ENCODE data around the gene RPL27A. TPM values are rescaled to one million over a fixed set of nuclear protein-coding genes. Genes with fewer than 3 reads are reported as not detected.

The RPL27A gene
- total RNA-seq, 1 experiment from 2014 or later = 1,055 TPM

DNA sequence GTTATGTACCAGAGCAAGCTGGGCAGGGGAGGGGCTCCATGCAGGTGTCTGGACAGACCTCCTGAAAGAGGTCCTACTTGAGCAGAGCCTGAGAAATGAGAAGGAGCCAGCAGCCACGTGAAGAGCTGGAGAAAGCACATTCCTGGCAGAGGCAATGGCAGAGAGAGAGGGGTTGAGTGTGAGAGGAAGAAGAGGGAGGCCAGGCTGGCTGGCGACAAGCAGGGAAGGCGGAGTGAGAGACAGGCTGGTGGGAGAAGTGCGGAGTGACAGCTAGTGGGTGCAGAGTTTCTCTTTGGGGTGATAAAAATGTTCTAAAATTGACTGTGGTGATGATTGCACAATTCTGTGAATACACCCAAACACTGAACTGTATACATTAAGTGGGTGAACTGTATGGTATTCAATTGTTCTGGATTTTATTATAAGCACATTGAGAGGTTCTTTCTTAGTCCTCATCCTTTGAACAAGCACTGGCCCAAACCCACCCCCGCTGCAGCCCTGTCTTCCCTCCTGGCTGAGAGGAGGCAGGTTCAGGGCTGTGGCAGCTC lies 29.4 kb downstream of the RPL27A start:
- Histone ChIP-seq H3K4me3 (replicated peaks in 1 of 2; ENCODE audit: low read depth in 1 of 2, low read length in 2 of 2) (no peak overlapping the region), H3K9me3 (ENCODE audit: control insufficient read depth in 1 of 2, insufficient read depth in 1 of 2, low read depth in 1 of 2, low read length in 2 of 2) (no peaks in the 10 kb centered on the region), H3K4me2 (ENCODE audit: low read length) (no peak overlapping the region), H2AFZ (ENCODE audit: low read depth, low read length, poor library complexity, severe bottlenecking) (no peak overlapping the region), H3K9ac (ENCODE audit: low read length) (no peak overlapping the region), H3K4me1 (ENCODE audit: control insufficient read depth in 1 of 2, insufficient read depth in 2 of 2, low read length in 2 of 2) (peaks cover 1 to 8% of the 10 kb centered on the region in 2 experiments), H3K79me2 (ENCODE audit: insufficient read depth, low read length) (no peaks in the 10 kb centered on the region), H3K36me3 (ENCODE audit: control insufficient read depth in 1 of 2, insufficient read depth in 2 of 2, low read length in 2 of 2) (no peaks in the 10 kb centered on the region), H3K27me3 (ENCODE audit: insufficient read depth, low read length) (no peaks in the 10 kb centered on the region), H4K20me1 (ENCODE audit: insufficient read depth) (no peaks in the 10 kb centered on the region), H3K9me2 (ENCODE audit: insufficient read depth) (no peaks in the 10 kb centered on the region), H3K27ac (ENCODE audit: low read depth, low read length) (no peak overlapping the region)
- DNase-seq (ENCODE audit: low read depth, low spot score) (no peak), ATAC-seq (no peak)
- no TSS peak for BruUV-seq (replicated peaks)
- POLR2A ChIA-PET = no interaction called here
- RAD21 ChIA-PET (ENCODE audit: low non-redundant PET in 1 of 2, low total read pairs in 2 of 2, uncharacterized antibody in 2 of 2, unreplicated experiment in 2 of 2) = no interaction called here
- TF ChIP-seq POLR2A (IDR thresholded peaks at IDR 0.05; ENCODE audit: borderline replicate concordance, extremely low read depth, insufficient read depth, insufficient read length) (no peak), TCF7L2 (IDR thresholded peaks at IDR 0.05; ENCODE audit: borderline replicate concordance, extremely low read depth, insufficient read depth, insufficient read length) (no peak), ELF1 (IDR thresholded peaks at IDR 0.05; ENCODE audit: borderline replicate concordance, low read depth) (no peak), ZFX (IDR thresholded peaks at IDR 0.05) (no peak), JUND (IDR thresholded peaks at IDR 0.05) (no peak), ZNF274 (IDR thresholded peaks at IDR 0.05; ENCODE audit: low read depth, low read length) (no peak), POLR2AphosphoS5 (IDR thresholded peaks at IDR 0.05; ENCODE audit: low read depth, low read length) (no peak), YY1 (IDR thresholded peaks at IDR 0.05; ENCODE audit: extremely low read depth, insufficient replicate concordance, low read depth, low read length) (no peak), EGR1 (IDR thresholded peaks at IDR 0.05; ENCODE audit: low read depth) (no peak), SP1 (IDR thresholded peaks at IDR 0.05; ENCODE audit: low read depth) (no peak), FOSL1 (IDR thresholded peaks at IDR 0.05; ENCODE audit: low read depth) (no peak), CEBPB (IDR thresholded peaks at IDR 0.05; ENCODE audit: low read depth) (no peak)
- TF ChIP-seq, protein P1, sequence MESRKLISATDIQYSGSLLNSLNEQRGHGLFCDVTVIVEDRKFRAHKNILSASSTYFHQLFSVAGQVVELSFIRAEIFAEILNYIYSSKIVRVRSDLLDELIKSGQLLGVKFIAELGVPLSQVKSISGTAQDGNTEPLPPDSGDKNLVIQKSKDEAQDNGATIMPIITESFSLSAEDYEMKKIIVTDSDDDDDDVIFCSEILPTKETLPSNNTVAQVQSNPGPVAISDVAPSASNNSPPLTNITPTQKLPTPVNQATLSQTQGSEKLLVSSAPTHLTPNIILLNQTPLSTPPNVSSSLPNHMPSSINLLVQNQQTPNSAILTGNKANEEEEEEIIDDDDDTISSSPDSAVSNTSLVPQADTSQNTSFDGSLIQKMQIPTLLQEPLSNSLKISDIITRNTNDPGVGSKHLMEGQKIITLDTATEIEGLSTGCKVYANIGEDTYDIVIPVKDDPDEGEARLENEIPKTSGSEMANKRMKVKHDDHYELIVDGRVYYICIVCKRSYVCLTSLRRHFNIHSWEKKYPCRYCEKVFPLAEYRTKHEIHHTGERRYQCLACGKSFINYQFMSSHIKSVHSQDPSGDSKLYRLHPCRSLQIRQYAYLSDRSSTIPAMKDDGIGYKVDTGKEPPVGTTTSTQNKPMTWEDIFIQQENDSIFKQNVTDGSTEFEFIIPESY (IDR thresholded peaks at IDR 0.05; ENCODE audit: extremely low read depth, insufficient replicate concordance, low read length) = no peak
- TF ChIP-seq, protein P2, sequence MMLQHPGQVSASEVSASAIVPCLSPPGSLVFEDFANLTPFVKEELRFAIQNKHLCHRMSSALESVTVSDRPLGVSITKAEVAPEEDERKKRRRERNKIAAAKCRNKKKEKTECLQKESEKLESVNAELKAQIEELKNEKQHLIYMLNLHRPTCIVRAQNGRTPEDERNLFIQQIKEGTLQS (IDR thresholded peaks at IDR 0.05) = no peak
- TF ChIP-seq, protein P3, sequence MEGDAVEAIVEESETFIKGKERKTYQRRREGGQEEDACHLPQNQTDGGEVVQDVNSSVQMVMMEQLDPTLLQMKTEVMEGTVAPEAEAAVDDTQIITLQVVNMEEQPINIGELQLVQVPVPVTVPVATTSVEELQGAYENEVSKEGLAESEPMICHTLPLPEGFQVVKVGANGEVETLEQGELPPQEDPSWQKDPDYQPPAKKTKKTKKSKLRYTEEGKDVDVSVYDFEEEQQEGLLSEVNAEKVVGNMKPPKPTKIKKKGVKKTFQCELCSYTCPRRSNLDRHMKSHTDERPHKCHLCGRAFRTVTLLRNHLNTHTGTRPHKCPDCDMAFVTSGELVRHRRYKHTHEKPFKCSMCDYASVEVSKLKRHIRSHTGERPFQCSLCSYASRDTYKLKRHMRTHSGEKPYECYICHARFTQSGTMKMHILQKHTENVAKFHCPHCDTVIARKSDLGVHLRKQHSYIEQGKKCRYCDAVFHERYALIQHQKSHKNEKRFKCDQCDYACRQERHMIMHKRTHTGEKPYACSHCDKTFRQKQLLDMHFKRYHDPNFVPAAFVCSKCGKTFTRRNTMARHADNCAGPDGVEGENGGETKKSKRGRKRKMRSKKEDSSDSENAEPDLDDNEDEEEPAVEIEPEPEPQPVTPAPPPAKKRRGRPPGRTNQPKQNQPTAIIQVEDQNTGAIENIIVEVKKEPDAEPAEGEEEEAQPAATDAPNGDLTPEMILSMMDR (IDR thresholded peaks at IDR 0.05 in 2 of 3, conservative IDR thresholded peaks at IDR 0.05 in 1 of 3; ENCODE audit: borderline replicate concordance in 1 of 3, insufficient read depth in 1 of 3, low read depth in 2 of 3, low read length in 2 of 3) = no peak
- TF ChIP-seq, protein P4, sequence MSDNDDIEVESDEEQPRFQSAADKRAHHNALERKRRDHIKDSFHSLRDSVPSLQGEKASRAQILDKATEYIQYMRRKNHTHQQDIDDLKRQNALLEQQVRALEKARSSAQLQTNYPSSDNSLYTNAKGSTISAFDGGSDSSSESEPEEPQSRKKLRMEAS (IDR thresholded peaks at IDR 0.05) = no peak
- CTCF ChIA-PET = no interaction called here
- intact Hi-C loops (cut with micrococcal nuclease) = no loop called here
